ENCODE results near the gene TMPRSS7. TPM values are rescaled to one million over a fixed set of nuclear protein-coding genes. Genes with fewer than 3 reads are reported as not detected.

Gene TMPRSS7, protein sequence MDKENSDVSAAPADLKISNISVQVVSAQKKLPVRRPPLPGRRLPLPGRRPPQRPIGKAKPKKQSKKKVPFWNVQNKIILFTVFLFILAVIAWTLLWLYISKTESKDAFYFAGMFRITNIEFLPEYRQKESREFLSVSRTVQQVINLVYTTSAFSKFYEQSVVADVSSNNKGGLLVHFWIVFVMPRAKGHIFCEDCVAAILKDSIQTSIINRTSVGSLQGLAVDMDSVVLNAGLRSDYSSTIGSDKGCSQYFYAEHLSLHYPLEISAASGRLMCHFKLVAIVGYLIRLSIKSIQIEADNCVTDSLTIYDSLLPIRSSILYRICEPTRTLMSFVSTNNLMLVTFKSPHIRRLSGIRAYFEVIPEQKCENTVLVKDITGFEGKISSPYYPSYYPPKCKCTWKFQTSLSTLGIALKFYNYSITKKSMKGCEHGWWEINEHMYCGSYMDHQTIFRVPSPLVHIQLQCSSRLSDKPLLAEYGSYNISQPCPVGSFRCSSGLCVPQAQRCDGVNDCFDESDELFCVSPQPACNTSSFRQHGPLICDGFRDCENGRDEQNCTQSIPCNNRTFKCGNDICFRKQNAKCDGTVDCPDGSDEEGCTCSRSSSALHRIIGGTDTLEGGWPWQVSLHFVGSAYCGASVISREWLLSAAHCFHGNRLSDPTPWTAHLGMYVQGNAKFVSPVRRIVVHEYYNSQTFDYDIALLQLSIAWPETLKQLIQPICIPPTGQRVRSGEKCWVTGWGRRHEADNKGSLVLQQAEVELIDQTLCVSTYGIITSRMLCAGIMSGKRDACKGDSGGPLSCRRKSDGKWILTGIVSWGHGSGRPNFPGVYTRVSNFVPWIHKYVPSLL
- not detected for polyA plus RNA-seq (ENCODE audit: insufficient read length)

DNA sequence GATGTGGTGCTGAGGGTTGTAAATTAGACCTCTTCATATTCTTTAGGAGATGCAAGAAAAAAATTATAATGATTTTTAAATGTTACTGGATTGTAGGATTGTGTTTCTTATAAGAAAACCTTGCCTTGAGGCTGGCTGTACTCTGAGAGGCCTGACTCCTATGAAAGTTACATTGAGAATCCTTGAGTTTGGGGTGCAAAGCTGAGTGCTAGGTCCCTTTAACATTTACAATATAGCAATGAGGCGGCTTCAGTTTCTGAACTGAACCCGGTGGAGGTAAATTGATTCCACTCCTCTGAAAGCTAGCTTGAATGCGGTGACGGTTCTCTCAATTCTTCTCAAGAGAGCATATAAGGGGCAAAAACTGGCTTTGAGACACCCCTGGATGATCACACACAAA, at the start of gene TMPRSS7:
Gene TMPRSS7 (plus strand): TSS at position 301 of the 400 bp plus-strand sequence. CDS start 110 bp downstream, outside the sequence.
- no peak for DNase-seq

DNA sequence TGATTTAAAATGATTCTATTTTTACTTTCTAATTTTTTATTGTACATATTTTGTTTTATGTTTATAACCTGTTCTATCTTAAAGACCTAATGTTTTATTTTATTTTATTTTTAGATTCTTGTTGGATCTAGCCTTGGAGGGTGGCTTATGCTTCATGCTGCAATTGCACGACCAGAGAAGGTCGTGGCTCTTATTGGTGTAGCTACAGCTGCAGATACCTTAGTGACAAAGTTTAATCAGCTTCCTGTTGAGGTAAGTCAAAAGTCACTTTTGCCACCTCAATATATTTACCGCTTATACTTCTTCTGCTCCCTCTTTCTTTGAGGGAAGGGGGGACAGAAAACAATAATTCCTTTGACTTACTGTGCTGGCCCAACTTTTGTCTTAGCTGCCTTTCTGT, 47.7 kb upstream of the TMPRSS7 start:
- no peak for DNase-seq

DNA sequence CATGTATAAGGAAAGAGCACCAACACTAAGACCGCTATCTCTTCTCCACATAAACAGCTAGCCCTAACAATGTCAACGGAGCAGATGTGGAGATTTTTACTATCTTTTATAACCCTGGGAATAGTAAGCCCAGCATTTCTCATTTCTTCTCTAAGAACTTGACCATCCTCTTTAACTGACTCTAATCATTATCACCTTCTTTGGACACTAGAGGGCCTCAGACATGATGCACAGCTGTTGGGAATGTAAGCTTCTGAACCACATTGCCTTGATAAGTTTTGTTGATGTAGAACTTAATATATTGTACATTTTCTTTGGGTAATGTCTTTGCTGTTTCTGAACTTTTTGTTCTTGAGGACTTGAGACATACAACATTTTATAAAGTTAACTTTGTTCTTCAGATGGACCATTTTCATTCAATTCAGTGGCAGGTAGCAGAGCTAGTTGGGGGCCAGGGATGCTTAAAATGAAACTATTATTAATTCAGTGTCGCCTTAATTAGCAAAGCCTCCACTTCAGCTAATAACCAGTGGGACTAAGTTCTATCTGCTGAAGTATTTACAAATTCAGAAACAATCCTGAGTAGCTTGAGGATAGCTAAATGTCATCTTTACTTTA, 45.4 kb upstream of the TMPRSS7 start:
- peak; percentile 26 for DNase-seq

DNA sequence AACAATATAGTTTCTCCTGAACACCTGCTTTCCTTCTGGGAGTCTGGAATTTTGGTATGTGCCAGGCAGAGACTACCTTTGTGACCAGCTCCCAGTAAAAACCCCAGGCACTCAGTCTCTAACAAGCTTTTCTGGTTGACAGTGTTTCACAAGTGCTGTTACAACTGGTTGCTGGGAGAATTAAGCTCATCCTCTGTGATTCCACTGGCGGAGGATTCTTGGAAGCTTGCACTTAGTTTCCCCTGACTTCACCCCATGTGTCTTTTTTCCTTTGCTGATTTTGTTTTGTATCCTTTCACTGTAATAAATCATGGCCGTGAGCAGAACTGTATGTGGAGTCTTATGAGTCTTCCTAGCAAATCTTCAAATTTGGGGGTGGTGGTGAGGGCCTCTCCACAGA, 41.5 kb upstream of the TMPRSS7 start:
- no peak for DNase-seq

DNA sequence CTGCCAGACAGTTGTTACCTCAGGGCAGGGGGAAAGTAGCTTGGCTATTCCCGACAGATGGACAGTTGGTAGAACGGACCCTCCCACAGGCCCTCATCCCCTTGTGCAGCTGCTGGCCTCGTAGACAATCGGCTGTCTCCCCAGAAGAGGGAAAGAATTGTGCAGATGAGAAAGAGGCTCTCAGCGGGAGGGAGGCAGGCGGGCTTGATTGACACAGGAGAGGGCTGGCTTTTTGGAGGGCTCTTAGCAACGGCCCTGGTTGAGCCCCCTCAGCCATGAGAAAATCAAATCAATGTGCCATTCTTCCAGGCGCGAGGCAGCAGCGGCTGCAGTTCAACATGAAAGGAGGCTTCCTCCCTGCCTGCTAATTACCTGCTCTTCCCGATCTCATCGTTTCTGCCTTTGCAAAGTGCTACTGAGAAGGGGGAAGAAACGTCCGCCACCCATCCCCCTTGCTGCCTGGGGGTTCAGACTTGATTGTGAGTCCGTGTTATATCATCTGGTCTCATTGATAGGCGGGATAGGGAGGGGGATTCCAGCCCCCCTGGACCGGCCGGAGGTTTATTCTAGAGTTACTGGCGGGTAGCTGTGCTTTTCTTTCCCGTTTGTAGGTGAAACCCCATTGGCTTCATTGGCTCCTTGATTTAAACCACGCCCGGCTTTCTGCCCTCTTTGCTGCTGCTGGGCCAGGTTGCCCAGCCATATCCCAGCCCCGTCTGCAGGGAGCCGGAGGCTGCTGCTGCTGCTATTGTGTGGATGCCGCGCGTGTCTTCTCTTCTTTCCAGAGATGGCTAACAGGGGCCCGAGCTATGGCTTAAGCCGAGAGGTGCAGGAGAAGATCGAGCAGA, 35.7 kb upstream of the TMPRSS7 start, which contains the start of gene TAGLN3:
Gene TAGLN3 (plus strand): TSS at position 287 of the 848 bp plus-strand sequence. CDS start 501 bp downstream, at position 788.
- peak; percentile 26 for DNase-seq

DNA sequence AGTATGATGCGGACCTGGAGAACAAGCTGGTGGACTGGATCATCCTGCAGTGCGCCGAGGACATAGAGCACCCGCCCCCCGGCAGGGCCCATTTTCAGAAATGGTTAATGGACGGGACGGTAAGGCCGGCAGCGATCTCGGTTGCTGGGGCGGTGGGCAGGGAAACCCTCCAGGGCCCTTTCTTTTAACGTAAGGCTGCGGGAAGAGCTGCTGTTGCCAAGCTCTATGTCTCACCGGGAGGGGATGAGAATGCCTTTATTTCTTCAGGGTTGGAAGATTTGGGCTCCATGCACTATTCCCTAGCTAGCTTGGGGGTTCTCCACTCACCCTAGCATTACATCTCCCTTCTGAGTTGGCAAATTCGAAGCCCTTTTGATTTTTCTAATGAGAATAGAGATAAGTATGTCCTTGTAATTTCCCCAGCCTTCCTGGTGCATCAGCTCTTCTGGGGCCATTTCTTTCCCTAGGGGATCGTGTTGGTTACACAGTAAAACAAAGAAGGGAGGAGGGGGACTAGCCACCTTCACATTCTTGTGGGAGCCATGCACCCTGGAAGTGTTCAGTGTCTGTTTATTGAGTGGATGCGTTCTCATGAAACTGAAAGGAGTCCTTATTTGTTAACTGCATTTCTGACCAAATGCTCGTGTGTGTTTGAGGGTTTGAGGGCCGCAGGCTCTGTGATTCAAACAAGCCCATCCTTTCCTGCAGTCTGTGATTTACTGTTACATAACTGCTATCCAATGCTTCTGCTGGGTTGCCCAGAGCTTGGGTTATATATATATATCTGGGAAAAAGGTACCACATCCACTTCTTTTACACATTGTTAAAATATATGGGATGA, 34.8 kb upstream of the TMPRSS7 start:
- no peak for DNase-seq

DNA sequence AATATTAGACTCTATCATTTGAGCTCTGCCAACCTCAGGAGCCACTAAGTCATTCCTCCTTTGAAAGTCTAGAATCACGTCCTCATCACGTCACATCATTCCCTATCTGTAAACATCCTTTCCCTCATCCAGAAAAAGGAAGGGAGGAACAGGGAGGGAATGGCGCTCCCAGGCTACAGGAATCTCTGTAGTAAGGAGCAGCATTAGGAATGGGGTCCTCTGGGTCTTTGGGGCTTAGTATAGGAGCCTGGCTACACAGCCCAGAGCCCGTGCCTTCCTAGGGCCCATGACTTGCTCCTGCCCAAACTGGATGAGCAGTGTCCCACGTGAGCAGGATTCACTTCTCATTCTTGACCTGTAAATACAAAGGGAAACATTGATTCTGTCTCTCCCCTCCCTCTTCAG, 34.2 kb upstream of the TMPRSS7 start:
- no peak for DNase-seq

DNA sequence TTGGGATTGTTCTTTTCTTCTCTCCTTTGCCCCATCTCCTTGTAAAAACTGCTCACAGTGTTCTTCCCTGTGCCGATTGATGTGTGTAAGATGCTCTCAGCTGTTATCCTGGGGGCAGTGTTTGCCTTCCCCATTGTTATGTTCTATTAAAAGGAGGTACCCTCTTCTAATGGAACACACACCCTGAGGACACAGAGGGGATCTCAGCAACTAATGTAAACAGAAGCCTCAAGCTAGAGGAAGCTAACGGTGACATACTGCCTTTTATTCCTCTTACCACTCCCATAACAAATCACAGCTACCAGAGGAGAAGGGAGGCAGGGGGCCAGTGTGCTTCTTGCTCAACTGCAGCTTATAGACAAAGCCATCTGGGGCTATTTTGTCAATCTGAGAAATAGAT, 33.6 kb upstream of the TMPRSS7 start:
- no peak for DNase-seq

DNA sequence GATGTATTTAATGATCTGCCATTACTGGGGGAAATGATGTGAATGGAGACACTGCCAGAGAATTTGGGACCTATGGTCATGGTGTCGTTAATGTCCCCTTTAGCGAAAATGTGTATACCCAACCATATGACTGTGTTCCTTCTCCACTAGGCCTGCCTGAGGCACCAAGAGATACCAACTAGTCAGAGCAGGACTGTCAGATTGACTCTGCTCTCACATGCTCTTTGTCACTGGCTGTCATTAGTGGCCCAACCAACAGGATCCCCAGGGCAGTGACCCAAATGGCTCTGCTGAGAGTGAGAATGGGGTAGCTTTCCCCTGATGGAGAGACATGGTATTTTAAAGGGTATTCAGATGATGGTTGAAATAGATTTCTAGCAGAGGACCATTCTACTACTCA, 33.0 kb upstream of the TMPRSS7 start:
- no peak for DNase-seq

DNA sequence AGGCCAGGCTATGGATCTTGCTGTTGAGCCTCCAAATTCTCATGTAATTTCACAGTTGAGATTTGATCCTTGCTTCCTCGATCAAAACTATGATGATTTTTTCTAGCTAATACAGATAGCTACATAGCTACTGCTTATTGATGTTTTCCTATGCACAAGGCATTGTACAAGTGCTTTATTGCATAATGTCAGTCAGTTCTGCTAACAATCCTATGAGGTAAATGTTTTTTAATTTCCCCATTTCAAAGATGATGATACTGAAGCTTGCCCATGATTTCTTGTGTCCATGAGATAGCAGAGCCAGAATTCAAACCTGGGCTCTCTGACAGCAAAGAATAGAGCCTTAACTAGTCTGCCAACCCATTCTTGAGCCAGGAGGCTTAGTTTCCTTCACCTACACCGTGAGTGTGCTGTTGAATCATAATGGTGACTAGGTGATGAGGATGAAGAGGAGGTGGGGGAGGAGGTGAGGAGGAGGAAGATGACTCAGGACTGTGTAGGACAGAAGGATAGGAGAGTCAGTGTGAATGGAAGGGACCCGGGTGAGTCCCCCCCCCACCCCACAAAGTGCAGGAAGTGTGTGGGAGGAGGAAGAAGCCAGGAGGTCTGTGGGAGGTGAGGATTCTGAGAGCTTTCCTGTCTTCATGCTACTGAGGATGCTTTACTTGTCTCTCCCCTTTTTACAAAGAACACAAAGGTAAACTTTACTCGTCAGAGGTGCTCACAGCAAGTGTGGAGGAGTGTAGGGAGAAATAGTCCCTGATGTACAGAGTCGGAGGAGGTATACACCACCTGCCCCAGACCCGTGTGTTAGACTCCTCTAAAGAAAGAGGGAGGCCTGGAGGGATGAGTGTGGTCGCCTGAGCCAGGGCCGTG, 32.2 kb upstream of the TMPRSS7 start:
- no peak for DNase-seq

DNA sequence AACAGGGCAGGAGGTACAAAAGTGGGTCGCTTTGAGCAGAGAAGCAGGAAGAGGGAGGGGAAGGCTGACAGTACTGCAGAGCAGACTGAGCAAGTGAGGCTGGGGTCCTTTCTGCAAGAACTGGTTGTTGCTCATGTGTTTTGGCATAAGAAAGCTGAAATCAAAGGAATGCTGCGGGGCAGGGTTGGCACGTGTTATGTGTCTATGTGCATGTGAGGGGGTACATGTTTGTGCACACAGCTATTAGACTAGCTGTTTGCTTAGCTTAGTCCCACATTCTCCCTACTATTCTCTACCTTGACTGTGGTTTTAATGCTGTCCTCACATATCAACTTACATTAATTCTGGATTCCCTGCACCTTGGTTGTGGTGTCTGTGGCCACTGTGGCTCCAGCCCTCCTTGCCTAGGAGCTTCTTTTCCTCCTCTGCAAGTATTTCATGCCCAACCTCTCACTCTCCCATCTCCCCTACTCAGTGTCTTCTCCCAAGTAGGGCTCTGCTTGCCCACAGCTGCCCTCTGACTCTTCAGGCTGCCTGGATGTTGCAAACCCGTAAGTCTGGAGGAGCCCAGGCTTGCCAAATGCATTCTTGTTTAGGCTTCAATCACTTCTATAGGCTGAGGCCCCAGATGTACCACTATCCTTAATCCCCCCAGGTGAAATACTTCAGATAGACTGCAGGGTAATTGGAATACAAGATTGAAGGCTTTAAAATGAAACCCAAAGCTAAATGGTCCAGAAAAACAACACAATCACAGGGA, 31.0 kb upstream of the TMPRSS7 start:
- no peak for DNase-seq

DNA sequence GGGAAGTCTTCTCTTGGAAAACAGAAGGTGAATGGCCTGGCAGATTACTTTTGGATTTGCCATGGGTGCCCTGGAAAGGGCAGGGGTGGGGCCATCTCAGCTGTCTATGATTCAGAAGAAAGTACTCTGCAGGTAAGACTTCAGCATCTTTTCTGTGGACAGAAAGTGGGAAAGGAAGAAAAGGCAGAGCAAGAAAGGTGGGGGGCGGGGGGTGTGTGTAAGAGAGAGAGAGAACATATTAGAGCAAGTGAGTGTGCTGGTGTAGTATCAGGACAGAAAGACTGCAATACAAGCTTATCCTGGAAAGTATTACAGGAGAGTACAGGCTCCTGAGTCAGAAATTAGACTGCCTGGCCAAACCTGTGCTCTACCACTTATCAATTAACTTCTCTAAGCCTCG, 30.3 kb upstream of the TMPRSS7 start:
- no peak for DNase-seq

DNA sequence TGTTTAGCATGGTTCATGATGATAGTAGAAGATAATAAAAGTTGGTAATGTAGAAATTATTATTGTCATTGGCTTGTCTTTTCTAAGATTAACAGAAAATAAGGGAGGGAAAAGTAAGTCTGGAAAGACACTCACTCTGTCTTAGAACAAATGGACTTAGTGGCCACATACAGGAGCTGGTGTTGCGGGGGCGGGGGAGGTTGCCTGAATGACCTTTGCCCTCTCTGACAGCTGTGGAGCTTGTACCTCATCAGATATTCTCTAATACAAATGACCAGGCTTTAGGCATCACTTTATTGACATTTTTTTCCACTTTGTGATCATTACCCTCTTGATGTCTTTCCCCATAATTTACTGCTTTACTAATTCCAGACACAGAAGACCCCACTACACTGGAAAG, 29.9 kb upstream of the TMPRSS7 start:
- DNase-seq, result no peak

DNA sequence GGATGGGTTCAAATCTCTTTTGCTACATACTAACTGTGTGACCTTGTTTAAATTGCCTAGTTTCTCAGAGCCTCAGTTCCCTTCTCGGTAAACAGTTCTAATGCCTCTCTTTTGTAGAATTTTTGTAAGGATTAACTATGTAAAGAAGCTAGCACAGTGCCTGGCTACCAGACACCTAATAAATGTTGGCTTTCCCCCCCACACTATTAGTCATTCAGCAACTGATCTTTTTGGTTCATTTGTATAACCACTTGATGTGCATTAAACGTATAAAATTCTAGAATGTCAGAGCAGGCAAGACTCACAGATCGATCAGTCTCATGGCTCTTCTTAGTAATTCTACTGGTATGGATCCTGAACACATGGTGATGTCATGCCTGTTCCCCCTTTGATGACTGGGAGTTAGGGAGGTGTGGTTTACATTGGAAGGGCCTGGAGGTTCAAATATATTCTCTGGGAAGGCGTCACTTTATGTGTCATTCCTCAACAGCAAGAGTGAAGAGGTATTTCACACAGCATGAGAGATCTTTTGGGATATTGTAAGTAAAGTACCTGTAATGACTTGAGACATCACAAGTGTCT, 29.4 kb upstream of the TMPRSS7 start:
- no peak for DNase-seq

DNA sequence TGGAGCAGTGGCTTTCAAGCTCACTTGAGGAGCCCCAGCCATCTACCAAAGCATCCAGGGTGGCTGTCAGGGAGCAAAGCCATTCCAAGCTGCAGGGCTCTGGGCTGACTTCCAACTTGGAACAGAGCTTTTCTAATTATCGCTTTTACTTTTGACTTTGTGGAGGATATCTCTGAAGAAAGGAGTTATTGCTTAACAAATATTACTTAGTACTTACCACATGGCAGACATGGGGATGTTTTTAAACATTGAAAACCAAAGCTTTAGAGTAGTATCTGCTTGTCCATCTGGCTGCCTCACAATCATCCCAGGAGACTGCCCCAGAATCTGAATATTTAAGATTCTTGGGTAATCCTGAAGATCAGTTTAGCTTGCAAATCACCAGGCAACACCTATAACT, 26.9 kb upstream of the TMPRSS7 start:
- no peak for DNase-seq

DNA sequence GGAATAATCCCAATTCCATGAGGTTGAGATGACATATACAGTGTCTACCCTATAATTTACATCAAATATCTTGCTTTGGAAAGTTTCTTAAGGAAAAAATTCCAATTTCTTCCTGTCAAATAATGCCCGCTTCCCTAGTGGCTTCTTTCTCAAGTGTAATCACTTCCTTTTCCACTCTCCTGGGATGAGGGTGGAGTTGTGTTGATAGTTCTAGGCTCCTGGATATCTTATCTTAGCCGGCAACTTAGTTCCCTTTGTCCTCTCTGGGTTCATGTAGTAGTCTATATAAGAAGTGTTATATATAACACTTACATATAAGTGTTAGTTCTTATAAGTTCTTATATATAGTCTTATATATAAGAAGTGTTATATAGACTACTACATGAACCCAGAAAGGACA, 24.9 kb upstream of the TMPRSS7 start:
- no peak for DNase-seq

DNA sequence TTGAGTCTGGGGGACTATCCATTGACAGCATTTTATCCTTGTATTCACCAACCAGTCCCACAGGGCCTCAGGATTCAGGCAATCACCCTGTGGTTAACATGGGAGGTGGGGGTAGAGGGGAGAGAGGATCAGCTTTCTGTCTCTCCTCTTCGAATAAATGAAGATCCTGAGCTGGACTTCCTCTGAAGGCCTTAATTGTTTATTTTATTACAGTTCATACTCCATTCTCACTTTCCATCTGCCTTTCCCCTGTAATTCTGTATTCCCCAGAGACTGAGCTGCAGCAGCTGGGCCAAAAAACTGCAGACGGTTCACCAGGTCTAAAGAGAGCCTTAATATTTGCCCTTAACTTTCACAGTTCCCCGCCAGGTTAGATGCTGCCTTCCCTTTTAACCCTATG, 23.9 kb upstream of the TMPRSS7 start:
- DNase-seq, result no peak

DNA sequence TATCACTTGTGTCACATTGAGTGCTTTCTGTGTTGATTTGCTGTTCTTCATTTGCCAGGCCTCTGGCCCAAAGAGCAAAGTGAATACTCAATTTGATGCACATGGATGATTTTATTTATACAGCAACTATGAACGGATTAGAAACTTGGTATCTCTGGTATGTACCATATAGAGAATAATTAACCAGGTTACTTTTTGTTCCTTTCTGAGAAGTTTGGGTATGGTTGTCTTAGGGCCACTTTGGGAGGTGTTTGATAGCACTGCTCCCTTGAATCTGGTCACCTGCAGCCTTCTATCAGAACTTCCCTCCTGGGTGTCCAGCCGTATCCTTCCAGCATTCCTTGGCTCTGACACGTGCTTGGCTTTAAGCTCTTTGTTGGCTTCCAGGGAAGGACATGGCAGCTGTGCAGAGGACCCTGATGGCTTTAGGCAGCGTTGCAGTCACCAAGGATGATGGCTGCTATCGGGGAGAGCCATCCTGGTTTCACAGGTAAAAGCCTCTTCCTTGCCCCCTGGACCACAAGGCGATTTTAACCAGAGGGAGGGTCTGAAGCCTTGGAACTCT, 23.1 kb upstream of the TMPRSS7 start:
- no peak for DNase-seq
